IPS-18c (cell line): ENCODE results near the gene ROCK1.
"Not testable (repeated sequence)": the region's sequence is repeated elsewhere in the genome, so short reads cannot be mapped to it uniquely, and the experiment has no call there.

Experiments
- H3K4me3 ChIP-seq: 2 replicates; pipeline ENCODE4 v1.7.0; 2013; ENCODE audit warnings: low read depth, mild to moderate bottlenecking, low read length, moderate library complexity; ENCODE audit not compliant: insufficient read depth
- H3K9me3 ChIP-seq: one replicate; pipeline ENCODE4 v1.6.1; 2013; ENCODE audit warnings: mild to moderate bottlenecking, low read length, moderate library complexity; ENCODE audit not compliant: control insufficient read depth, insufficient read depth

Gene ROCK1

DNA sequence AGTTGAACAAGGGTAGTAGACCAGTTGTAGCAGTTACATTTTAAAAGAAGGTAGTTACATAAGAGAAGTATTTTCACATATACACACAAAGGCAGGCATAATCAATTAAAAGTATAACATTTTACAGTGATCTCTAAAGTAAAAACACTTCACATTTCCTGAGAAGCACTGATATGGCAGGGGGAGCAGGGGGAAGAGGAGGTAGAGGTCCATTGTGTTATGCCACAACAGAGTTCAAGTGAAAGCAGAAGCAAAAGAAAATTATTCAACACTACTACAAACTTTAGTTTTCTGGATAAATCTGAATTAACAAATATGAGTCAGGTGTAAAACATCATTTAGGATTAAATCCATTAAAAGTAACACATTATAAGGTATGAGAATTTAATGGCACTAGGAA, 38.4 kb downstream of the ROCK1 start:
- Histone ChIP-seq H3K4me3 (no peak overlapping the region), H3K9me3 (no peaks in the 10 kb centered on the region)

DNA sequence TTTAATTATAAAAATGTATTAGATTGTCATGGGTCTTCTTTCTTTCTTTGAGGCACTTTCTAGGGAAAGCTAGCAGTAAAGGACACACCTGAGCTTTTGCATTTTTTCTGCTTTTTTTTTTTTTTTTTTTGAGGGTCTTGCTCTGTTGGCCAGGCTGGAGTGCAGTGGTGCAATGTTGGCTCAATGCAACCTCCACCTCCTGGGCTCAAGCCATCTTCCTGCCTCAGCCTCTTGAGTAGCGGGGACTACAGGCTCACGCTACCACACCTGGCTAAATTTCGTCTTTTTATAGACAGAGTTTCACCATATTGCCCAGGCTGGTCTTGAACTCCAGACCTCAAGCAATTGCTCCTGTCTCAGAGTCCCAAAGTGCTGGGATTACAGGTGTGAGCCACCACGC, 40.5 kb downstream of the ROCK1 start:
- no peak overlapping the region for H3K4me3 ChIP-seq

GRCh38 chr18:21069468-21069867, 42.1 kb downstream of the ROCK1 start:
- H3K9me3 ChIP-seq: no peaks in the 10 kb centered on the region
- no peak overlapping the region for H3K4me3 ChIP-seq

More for the DNA sequence above, 40.5 kb downstream of the ROCK1 start:
- H3K9me3 ChIP-seq: no peaks in the 10 kb centered on the region

DNA sequence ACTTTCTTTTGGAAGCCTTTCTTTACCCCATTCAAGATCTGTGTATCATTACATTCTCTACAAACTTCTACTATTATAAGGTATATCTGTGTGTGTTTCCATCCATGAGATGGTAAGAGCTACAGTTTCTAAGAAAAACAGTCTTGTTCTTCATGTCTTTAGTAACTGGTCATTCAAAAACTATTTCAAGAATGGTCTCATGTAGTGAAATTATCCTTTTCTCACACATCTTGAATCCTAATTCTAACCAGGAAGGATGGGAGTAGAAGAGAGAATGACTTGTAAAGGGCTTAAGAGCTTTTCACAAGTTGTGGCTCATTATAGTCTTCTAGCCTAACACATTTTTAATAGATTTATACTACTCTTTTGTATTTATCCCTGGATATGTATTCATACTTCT, 47.3 kb downstream of the ROCK1 start:
- no peaks in the 10 kb centered on the region for H3K9me3 ChIP-seq

GRCh38 chr18:21063011-21063410, 48.6 kb downstream of the ROCK1 start:
- no peaks in the 10 kb centered on the region for H3K9me3 ChIP-seq
- no peak overlapping the region for H3K4me3 ChIP-seq

More for the DNA sequence above, 47.3 kb downstream of the ROCK1 start:
- no peak overlapping the region for H3K4me3 ChIP-seq

DNA sequence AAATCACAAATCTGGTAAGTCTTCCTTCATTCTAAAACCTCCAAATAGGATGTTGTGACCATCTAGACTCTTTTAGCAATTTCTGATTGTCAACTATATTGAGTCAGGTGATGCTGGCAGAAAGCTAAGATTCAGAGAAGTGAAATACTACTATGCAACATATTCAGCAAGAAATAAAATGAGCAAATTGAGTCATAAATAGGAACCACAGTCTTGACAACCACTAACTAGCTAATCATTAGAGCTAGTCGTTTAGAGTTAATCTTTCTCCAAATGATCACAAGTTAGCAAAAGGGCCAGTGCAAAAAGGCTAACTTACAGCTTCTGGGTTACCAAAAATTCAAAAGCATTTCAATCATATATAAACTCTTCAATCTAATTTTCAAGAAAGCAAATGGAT, 54.5 kb downstream of the ROCK1 start:
- no peaks in the 10 kb centered on the region for H3K9me3 ChIP-seq
- H3K4me3 ChIP-seq: no peak overlapping the region

- H3K4me3 ChIP-seq: no peak overlapping the region
- H3K9me3 ChIP-seq: no peaks in the 10 kb centered on the region
Measured at GRCh38 chr18:21056545-21056944, 55.1 kb downstream of the ROCK1 start.

DNA sequence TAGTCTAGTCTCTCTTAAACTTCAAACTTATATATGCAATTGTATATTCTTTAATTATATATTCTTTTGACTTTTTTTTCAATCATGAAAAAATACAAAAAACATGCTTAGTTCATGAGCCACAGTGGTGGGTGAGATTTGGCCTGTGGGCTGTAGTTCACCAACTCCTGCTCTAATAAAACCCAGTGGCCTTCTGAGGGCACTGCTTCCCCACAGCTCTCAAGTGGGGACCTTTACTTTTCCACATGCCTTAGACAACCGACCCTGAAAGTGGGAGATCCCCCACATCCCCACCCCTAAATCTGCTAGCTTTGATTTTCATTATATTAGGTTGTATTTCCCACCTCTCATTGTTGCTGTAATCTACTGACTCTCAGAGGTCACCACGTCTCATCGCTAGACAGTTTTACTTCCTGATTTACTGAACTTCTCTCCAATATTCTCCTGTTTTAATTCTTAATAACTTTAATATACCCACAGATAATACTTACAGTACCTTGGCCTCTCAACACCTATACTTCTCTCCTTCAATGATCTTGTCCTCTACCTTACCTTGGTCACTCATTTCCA, 57.3 kb downstream of the ROCK1 start:
- Histone ChIP-seq H3K9me3 (no peaks in the 10 kb centered on the region), H3K4me3 (no peak overlapping the region)

GRCh38 chr18:21053127-21053526, 58.5 kb downstream of the ROCK1 start:
- Histone ChIP-seq H3K4me3 (no peak overlapping the region), H3K9me3 (no peaks in the 10 kb centered on the region)

GRCh38 chr18:21052385-21052784, 59.2 kb downstream of the ROCK1 start:
- Histone ChIP-seq H3K4me3 (no peak overlapping the region), H3K9me3 (no peaks in the 10 kb centered on the region)

- Histone ChIP-seq H3K9me3 (no peaks in the 10 kb centered on the region), H3K4me3 (no peak overlapping the region)
Measured at GRCh38 chr18:21051620-21052019, 60.0 kb downstream of the ROCK1 start.

- H3K4me3 ChIP-seq: no peak overlapping the region
- H3K9me3 ChIP-seq: no peaks in the 10 kb centered on the region
Measured at GRCh38 chr18:21049306-21049705, 62.3 kb downstream of the ROCK1 start.

DNA sequence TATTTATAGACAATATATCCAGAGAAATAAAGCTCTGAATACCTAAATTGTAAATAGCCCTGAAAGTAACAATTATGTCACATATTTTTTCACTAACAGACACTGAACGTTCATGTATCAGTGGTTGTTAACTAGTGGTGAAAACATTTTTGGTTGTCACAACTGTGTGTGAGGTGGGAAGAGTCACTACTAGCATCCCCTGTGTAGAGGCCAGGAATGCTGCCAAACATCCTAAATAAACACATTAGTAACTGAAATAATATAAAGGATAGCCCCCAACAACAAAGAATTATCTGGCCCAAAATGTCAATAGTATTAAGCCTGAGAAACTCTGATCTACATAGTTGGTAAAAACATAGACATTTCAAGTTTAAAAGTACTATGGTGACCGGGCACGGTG, 64.5 kb downstream of the ROCK1 start:
- H3K4me3 ChIP-seq: no peak overlapping the region
- no peaks in the 10 kb centered on the region for H3K9me3 ChIP-seq

DNA sequence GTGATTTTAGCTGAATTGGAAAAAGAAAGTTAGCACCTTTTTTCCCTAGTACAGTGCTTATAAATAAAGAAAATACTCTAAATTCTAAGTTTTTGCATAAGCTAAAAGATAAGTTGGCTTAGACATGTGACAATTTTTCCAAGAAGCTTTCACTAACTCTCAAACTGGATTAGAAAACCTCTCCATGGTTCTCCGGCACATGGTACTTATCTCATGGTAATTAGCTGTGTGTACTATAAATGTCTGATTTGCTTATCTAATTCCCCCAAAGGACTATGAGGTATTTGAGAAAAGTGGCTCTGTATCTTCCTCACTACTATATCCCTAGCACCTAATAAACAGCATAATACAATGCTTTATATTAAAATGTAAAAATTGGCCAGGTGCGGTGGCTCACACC, 71.1 kb downstream of the ROCK1 start:
- Histone ChIP-seq H3K9me3 (no peaks in the 10 kb centered on the region), H3K4me3 (no peak overlapping the region)

DNA sequence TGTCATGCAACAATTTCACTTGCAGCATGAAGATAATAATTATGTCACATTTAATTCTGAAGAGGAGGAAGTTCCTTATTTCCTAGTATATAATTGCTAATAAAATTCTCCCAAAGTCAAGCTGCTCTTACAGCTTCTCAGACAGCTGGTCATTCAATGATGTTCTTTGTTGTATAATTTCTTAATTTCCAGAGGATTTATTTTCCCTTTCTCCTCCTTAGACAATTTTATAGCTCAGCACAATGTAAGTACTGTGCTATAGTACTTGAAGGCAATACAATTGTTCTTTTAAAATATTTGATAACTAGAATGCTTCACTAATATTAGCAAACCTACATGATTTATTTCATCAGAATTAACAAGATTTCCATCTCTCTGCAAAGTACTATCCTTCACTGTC, 73.4 kb downstream of the ROCK1 start:
- Histone ChIP-seq H3K4me3 (no peak overlapping the region), H3K9me3 (no peaks in the 10 kb centered on the region)

GRCh38 chr18:21031845-21032244, 79.8 kb downstream of the ROCK1 start:
- Histone ChIP-seq H3K4me3 (no peak overlapping the region), H3K9me3 (peaks cover 2% of the 10 kb centered on the region)

GRCh38 chr18:21018257-21018656, 93.4 kb downstream of the ROCK1 start:
- H3K4me3 ChIP-seq, H3K9me3 ChIP-seq: not testable (repeated sequence)

DNA sequence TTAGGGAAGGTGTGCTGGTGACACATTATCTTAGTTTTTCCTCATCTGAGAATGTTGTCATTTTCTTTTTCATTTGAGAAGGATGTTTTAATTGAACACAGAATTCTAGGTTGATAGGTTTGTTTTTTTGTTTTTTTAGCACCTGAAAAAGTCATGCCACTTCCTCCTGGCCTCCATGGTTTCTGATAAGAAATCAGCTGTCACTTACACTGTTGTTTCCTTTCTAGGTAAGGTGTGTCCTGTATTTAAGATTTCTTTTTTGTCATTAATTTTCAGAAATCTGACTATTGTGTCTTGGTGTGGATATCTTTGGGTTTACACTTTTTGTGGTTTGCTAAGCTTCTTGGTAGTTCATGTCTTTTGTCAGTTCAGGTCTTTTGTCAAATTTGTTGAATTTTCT, 99.3 kb downstream of the ROCK1 start:
- Histone ChIP-seq H3K4me3 (no peak overlapping the region), H3K9me3 (no peaks in the 10 kb centered on the region)

DNA sequence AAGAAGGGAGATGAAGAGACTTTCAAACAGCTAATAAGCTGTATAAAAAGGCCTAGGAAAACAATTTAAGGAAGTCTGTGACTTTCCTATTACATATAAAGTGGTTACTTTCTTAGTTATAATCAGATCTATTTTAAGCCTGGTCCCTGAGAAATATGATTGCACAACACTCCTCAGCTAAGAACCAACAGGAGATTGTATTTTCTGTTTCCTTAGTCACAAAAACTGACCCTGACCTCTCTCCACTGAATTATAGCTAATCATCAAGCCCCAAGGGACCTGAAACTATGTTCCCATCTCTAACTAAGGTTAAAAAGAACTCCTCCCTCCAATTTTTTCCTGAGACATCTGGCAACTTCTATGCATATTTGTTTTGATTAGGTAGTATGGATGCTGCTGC, 106.9 kb downstream of the ROCK1 start:
- H3K9me3 ChIP-seq: no peaks in the 10 kb centered on the region
- H3K4me3 ChIP-seq: no peak overlapping the region
